ENCODE results near the gene RFC5. TPM values are rescaled to one million over a fixed set of nuclear protein-coding genes. Genes with fewer than 3 reads are reported as not detected.

Gene RFC5
- total and polyA plus RNA-seq, 2 of the 13 experiments (the other 11 are each of a cell fraction or from before 2014, with no cell fraction given): 16.8 to 51.4 TPM

DNA sequence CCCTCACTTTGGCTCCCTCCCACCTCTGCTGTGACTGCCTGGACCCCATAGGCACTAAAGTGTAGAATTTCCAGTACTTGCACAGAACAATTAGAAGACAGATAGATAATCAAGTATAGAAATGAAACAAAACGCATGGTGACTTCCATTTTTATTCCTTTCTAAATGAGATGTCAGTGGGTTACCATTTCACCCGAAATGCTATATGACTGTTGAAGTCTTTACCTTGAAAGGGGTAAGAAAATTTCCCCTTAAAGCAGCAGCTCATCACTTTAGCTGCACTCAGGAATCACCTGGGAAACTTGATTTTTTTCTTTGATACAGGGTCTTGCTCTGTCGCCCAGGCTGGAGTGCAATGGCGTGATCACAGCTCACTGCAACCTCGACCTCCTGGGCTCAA is 35.2 kb upstream of the RFC5 start:
- H3K79me2 ChIP-seq (ENCODE audit: insufficient read depth, low read length): no peaks in the 10 kb centered on the region
- TF ChIP-seq MATR3 (CRISPR knock-in tag; IDR thresholded peaks at IDR 0.05) (no peak), BRF2 (CRISPR knock-in tag; IDR thresholded peaks at IDR 0.05) (no peak), TFAP4 (IDR thresholded peaks at IDR 0.05; ENCODE audit: borderline replicate concordance, low read depth) (no peak), POGZ (CRISPR knock-in tag; IDR thresholded peaks at IDR 0.05) (no peak), ARHGAP35 (CRISPR knock-in tag; IDR thresholded peaks at IDR 0.05; ENCODE audit: borderline replicate concordance) (no peak), XRCC5 (optimal IDR thresholded peaks at IDR 0.05; ENCODE audit: low read length) (no peak)
- no peak for ATAC-seq

DNA sequence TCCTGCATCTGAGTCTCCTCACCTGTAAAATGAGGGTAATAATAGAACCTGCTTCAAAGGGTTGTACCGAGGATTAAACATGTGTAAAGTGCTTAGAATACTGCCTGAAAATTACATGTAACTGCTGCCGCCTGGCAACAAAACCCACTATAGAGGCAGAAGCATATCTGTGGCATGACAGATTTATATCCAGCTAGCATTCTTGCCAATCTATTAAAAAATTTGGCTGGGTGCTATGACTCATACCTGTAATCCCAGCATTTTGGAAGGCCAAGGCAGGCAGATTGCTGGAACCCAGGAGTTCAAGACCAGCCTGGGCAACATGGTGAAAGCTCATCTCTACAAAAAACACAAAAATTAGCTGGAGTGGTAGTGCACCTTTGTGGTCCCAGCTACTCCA is 31.3 kb upstream of the RFC5 start:
- H4K20me1 ChIP-seq (ENCODE audit: insufficient read depth, low read length): no peaks in the 10 kb centered on the region
- H3K4me1 ChIP-seq (ENCODE audit: insufficient read depth, low read length): 0 out of 2 replicates have a peak, but pooled peaks cover 6% of the 10 kb centered on the region
- H3K4me3 ChIP-seq (replicated peaks in 1 of 3; ENCODE audit: insufficient read depth in 1 of 3, low read depth in 2 of 3, low read length in 3 of 3): no peak overlapping the region
- DNase-seq (ENCODE audit: low spot score) (no peak), ATAC-seq (no peak), FAIRE-seq (no peak)
- no peaks in the 10 kb centered on the region for H3K27me3 ChIP-seq (ENCODE audit: control insufficient read depth in 1 of 2, insufficient read depth in 2 of 2, low read length in 2 of 2)
- POLR2A ChIA-PET: no interaction called here
- no peaks in the 10 kb centered on the region for H3K79me2 ChIP-seq (ENCODE audit: insufficient read depth, low read length)
- H3K9ac ChIP-seq (ENCODE audit: insufficient read depth, low read depth, low read length): no peak overlapping the region
- H3K9me3 ChIP-seq (ENCODE audit: low read length): no peaks in the 10 kb centered on the region
- H3K27ac ChIP-seq (ENCODE audit: extremely low read length, insufficient read depth, low read length): no peak overlapping the region
- intact Hi-C loops (cut with micrococcal nuclease; ENCODE audit: unreplicated experiment): no loop called here
- CTCF ChIA-PET (ENCODE audit: low intra/inter-chr PET ratio, low total read pairs): no interaction called here
- no peaks in the 10 kb centered on the region for H3K36me3 ChIP-seq (replicated peaks in 1 of 2; ENCODE audit: control insufficient read depth in 1 of 2, insufficient read depth in 2 of 2, low read length in 2 of 2)
- no TSS peak for BruUV-seq (replicated peaks)
- 38% methylated on average over 2 of the region's 2 CpGs for WGBS (ENCODE audit: low lambda C conversion rate)
- no peak overlapping the region for H3K4me2 ChIP-seq (ENCODE audit: low read depth, low read length)
- in situ Hi-C loops (cut with HindIII; ENCODE audit: extremely low pct_ligation_motif_present, low pct_unique_long_range_greater_than_20kb): no loop called here
- no peak overlapping the region for H2AFZ ChIP-seq (ENCODE audit: low read length)
- TF ChIP-seq FUBP1 (CRISPR knock-in tag; IDR thresholded peaks at IDR 0.05; ENCODE audit: borderline replicate concordance) (no peak), PAF1 (CRISPR knock-in tag; IDR thresholded peaks at IDR 0.05) (no peak), ZSCAN5A (CRISPR knock-in tag; IDR thresholded peaks at IDR 0.05; ENCODE audit: borderline replicate concordance) (no peak)
- TF ChIP-seq, protein P1, sequence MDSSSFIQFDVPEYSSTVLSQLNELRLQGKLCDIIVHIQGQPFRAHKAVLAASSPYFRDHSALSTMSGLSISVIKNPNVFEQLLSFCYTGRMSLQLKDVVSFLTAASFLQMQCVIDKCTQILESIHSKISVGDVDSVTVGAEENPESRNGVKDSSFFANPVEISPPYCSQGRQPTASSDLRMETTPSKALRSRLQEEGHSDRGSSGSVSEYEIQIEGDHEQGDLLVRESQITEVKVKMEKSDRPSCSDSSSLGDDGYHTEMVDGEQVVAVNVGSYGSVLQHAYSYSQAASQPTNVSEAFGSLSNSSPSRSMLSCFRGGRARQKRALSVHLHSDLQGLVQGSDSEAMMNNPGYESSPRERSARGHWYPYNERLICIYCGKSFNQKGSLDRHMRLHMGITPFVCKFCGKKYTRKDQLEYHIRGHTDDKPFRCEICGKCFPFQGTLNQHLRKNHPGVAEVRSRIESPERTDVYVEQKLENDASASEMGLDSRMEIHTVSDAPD (CRISPR knock-in tag; IDR thresholded peaks at IDR 0.05): no peak

More for the DNA sequence above, 35.2 kb upstream of the RFC5 start:
- H3K36me3 ChIP-seq (replicated peaks in 1 of 2; ENCODE audit: control insufficient read depth in 1 of 2, insufficient read depth in 2 of 2, low read length in 2 of 2): no peaks in the 10 kb centered on the region
- POLR2A ChIA-PET: no interaction called here
- H2AFZ ChIP-seq (ENCODE audit: low read length): no peak overlapping the region
- H3K27ac ChIP-seq (ENCODE audit: extremely low read length, insufficient read depth, low read length): no peak overlapping the region
- in situ Hi-C loops (cut with HindIII; ENCODE audit: extremely low pct_ligation_motif_present, low pct_unique_long_range_greater_than_20kb) (no loop called here), intact Hi-C loops (cut with micrococcal nuclease; ENCODE audit: unreplicated experiment) (no loop called here)
- no peaks in the 10 kb centered on the region for H3K9me3 ChIP-seq (ENCODE audit: low read length)
- no peak overlapping the region for H3K9ac ChIP-seq (ENCODE audit: insufficient read depth, low read depth, low read length)
- no TSS peak for BruUV-seq (replicated peaks)
- 0 out of 2 replicates have a peak, but pooled peaks cover 6% of the 10 kb centered on the region for H3K4me1 ChIP-seq (ENCODE audit: insufficient read depth, low read length)
- no peaks in the 10 kb centered on the region for H4K20me1 ChIP-seq (ENCODE audit: insufficient read depth, low read length)
- no peaks in the 10 kb centered on the region; a peak in 1 of 5 replicates for H3K27me3 ChIP-seq (ENCODE audit: control insufficient read depth in 1 of 2, insufficient read depth in 2 of 2, low read length in 2 of 2)
- FAIRE-seq (no peak), DNase-seq (ENCODE audit: low spot score) (no peak)
- no peak overlapping the region for H3K4me3 ChIP-seq (replicated peaks in 1 of 3; ENCODE audit: insufficient read depth in 1 of 3, low read depth in 2 of 3, low read length in 3 of 3)
- CTCF ChIA-PET (ENCODE audit: low intra/inter-chr PET ratio, low total read pairs): no interaction called here
- no peak overlapping the region for H3K4me2 ChIP-seq (ENCODE audit: low read depth, low read length)
- WGBS (ENCODE audit: low lambda C conversion rate): 13% methylated on average over 5 of the region's 5 CpGs
